ENCODE results near the gene ARHGEF12.

ARHGEF12 gene

GRCh38 chr11:120536091-120536796 lies 200.0 kb downstream of the ARHGEF12 start:
- no peak for DNase-seq

GRCh38 chr11:120536797-120537169 lies 200.6 kb downstream of the ARHGEF12 start:
- DNase-seq = no peak

GRCh38 chr11:120537996-120538395 lies 201.8 kb downstream of the ARHGEF12 start:
- DNase-seq = no peak

GRCh38 chr11:120538707-120539106 lies 202.5 kb downstream of the ARHGEF12 start:
- DNase-seq = no peak

Measured in amygdala (tissue), 56 donors.